GM12873 (cell line): ENCODE measurements around the gene RPL10A.

Source experiments
- CTCF ChIP-seq: IDR thresholded peaks from 2 replicates; pipeline ENCODE4 v1.5.1; 2012; ENCODE audit warnings: low read depth, mild to moderate bottlenecking, moderate library complexity, low read length, control low read depth; ENCODE audit not compliant: insufficient read depth; ENCODE audit errors: missing control alignments

Gene RPL10A

GRCh38 chr6:35452183-35453090 lies 15.8 kb upstream of the RPL10A start, which contains the start of gene FANCE:
Gene FANCE (plus strand): TSS chr6:35452338. CDS start chr6:35452546, 208 bp downstream.
- TF ChIP-seq CTCF: no peak

- no peak for TF ChIP-seq CTCF
Measured at GRCh38 chr6:35453236-35453635, 15.0 kb upstream of the RPL10A start.

GRCh38 chr6:35454391-35455110 lies 13.7 kb upstream of the RPL10A start:
- no peak for TF ChIP-seq CTCF

- TF ChIP-seq CTCF: no peak
Measured at GRCh38 chr6:35457907-35458306, 10.3 kb upstream of the RPL10A start.

DNA sequence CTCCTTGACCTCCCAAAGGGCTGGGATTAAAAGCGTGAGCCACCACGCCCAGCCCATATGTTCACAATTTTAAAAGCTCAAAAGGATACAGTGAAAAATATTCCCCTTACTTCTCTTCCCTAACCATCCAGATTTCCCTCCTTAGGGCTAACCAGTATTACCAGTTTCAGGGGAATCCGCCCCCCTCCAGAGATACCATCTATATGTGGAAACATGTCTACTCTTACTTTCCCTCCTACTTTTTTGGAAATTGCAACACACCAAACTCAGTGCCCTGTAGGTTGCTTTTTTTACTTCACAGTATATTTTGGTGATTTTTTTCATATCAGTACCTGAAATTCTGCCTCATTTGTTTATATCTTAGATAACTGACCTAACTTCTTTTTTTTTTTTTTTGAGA lies 6.9 kb upstream of the RPL10A start:
- TF ChIP-seq CTCF: no peak

DNA sequence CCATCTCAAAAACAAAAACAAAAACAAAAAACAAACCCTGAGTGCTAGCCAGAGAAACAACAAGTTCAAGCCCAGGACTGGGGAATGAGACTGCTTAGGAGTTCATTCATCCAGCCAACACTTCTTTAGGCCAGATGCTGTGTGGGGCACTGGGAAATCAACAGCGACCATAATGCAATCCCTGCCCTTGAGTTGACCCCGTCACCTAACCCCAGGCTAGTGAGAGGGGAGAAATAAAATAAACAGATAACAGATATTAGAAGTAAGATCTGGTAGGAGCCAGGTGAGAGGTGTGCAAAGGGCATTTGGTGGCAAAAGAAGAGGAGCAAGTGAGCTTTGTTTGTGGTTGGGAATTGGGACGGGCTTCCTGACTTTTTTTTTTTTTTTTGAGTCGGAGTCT lies 4.9 kb upstream of the RPL10A start:
- TF ChIP-seq CTCF: no peak

- no peak for TF ChIP-seq CTCF
Measured at GRCh38 chr6:35465646-35466045, 2.6 kb upstream of the RPL10A start.
